HEK293T (cell line): ENCODE measurements around the gene WNT5B.

Experiments
- BHLHE40 ChIP-seq: fragments of 450-650 bp; IDR thresholded peaks from 2 replicates; pipeline ENCODE4 v1.6.1; 2016; ENCODE audit warnings: mild to moderate bottlenecking, moderate library complexity, borderline replicate concordance
- ELF4 ChIP-seq: fragments of 450-650 bp; IDR thresholded peaks from 2 replicates; pipeline ENCODE4 v1.6.1; 2017; ENCODE audit warnings: antibody characterized with exemption
- TARDBP ChIP-seq: fragments of 450-650 bp; IDR thresholded peaks from 2 replicates; pipeline ENCODE4 v1.6.1; 2016

GRCh38 chr12:1598757-1599156 lies 30.3 kb upstream of the WNT5B start:
- no peak for TF ChIP-seq ELF4
- TF ChIP-seq TARDBP: no peak
- TF ChIP-seq BHLHE40: no peak
